Keratinocyte (primary cell): ENCODE data around the gene PCK1. TPM values are rescaled to one million over a fixed set of nuclear protein-coding genes. Genes with fewer than 3 reads are reported as not detected.

Experiments used
- DNase-seq: peaks from one replicate; pipeline ENCODE4 v3.0.0-alpha.2; 2011; ENCODE audit warnings: low read depth, missing footprints, low spot score
- FAIRE-seq: peaks from 2 replicates; lab custom pipeline; 2011; peaks lifted over from hg19 to GRCh38; lab: Jason Lieb, UNC
- H2AFZ ChIP-seq: 2 replicates; pipeline ENCODE4 v1.6.0; 2012; ENCODE audit warnings: low read length, control low read depth, inconsistent platforms; ENCODE audit not compliant: control insufficient read depth
- H3K27ac ChIP-seq: 2 replicates; pipeline ENCODE4 v1.5.1; 2011; ENCODE audit warnings: low read length; ENCODE audit not compliant: control insufficient read depth, insufficient read depth
- H3K27me3 ChIP-seq: 3 replicates; pipeline ENCODE4 v1.6.0; 2011; ENCODE audit warnings: low read length; ENCODE audit not compliant: control insufficient read depth, insufficient read depth; ENCODE audit errors: extremely low read depth
- H3K36me3 ChIP-seq, 2 experiments: 2 replicates in 1 of 2; 3 replicates in 1 of 2; pipeline ENCODE4 v1.5.1; 2011; ENCODE audit warnings: low read length in 2 of 2, mild to moderate bottlenecking in 1 of 2; ENCODE audit not compliant: control insufficient read depth in 2 of 2, insufficient read depth in 2 of 2; ENCODE audit errors: extremely low read depth in 1 of 2
- H3K4me1 ChIP-seq: 3 replicates; pipeline ENCODE4 v1.5.1; 2011; ENCODE audit warnings: low read length; ENCODE audit not compliant: control insufficient read depth, insufficient read depth; ENCODE audit errors: extremely low read depth
- H3K4me2 ChIP-seq: 3 replicates; pipeline ENCODE4 v1.6.0; 2011; ENCODE audit warnings: low read depth, low read length; ENCODE audit not compliant: control insufficient read depth, insufficient read depth; ENCODE audit errors: extremely low read depth
- H3K4me3 ChIP-seq, 3 experiments: fragments of 200-600 bp in 1 of 3; sonication (generic) in 1 of 3; 2 replicates in 2 of 3; 3 replicates in 1 of 3; pipeline ENCODE4 v1.5.1; 2011 to 2016; ENCODE audit warnings: low read length in 3 of 3, mild to moderate bottlenecking in 3 of 3, control low read depth in 2 of 3, inconsistent platforms in 1 of 3, low read depth in 1 of 3, mixed read lengths in 1 of 3, mixed run types in 1 of 3, moderate library complexity in 1 of 3; ENCODE audit not compliant: control insufficient read depth in 2 of 3, insufficient read depth in 2 of 3; ENCODE audit errors: extremely low read depth in 1 of 3
- H3K79me2 ChIP-seq: 2 replicates; pipeline ENCODE4 v1.6.0; 2012; ENCODE audit warnings: low read length; ENCODE audit not compliant: control insufficient read depth, insufficient read depth
- H3K9ac ChIP-seq: 3 replicates; pipeline ENCODE4 v1.6.0; 2011; ENCODE audit warnings: low read length; ENCODE audit not compliant: control insufficient read depth, insufficient read depth; ENCODE audit errors: extremely low read depth
- H3K9me1 ChIP-seq: 3 replicates; pipeline ENCODE4 v1.6.0; 2011; ENCODE audit warnings: low read length; ENCODE audit not compliant: control insufficient read depth, insufficient read depth; ENCODE audit errors: extremely low read depth
- H3K9me3 ChIP-seq: 2 replicates; pipeline ENCODE4 v1.5.1; 2012; ENCODE audit warnings: low read depth, low read length; ENCODE audit not compliant: control insufficient read depth
- H4K20me1 ChIP-seq: 3 replicates; pipeline ENCODE4 v1.6.0; 2011; ENCODE audit warnings: low read length; ENCODE audit not compliant: control insufficient read depth, insufficient read depth; ENCODE audit errors: extremely low read depth
- EZH2 ChIP-seq: IDR thresholded peaks from one replicate; pipeline ENCODE4 v1.6.1; 2012; ENCODE audit warnings: inconsistent platforms, mild to moderate bottlenecking, low read length, moderate library complexity
- dilution Hi-C: fragments of 300-500 bp; cut with MboI; formaldehyde crosslinking; loops from one replicate; pipeline ENCODE4 v1.7.0; 2020; ENCODE audit warnings: low sequenced_read_pairs; ENCODE audit not compliant: extremely low pct_ligation_motif_present
- polyA plus RNA-seq, 5 experiments: library from polyadenylated mRNA; depleted of rRNA in 3 of 5; stranded (reverse) in 3 of 5; stranded (forward) in 1 of 5; unstranded in 1 of 5; fragments of >200 nt; gene quantifications; 1 replicate in 1 of 5; 2 replicates in 3 of 5; 3 replicates in 1 of 5; pipeline versions ENCODE4 v1.2.1 to v1.2.3, GENCODE V29; 2011 to 2012; ENCODE audit warnings: missing spikeins in 2 of 5, low read depth in 1 of 5, low replicate concordance in 1 of 5
- TF ChIP-seq, protein P1 (sequence below), 3 experiments: IDR thresholded peaks in 1 of 3; conservative IDR thresholded peaks in 1 of 3; optimal IDR thresholded peaks in 1 of 3; 2 replicates in 2 of 3; 3 replicates in 1 of 3; pipeline versions ENCODE3 to v1.5.1; 2011; ENCODE audit warnings: low read length in 3 of 3, mild to moderate bottlenecking in 3 of 3, moderate library complexity in 2 of 3, control low read depth in 1 of 3, inconsistent platforms in 1 of 3; ENCODE audit not compliant: insufficient read depth in 2 of 3; ENCODE audit errors: extremely low read depth in 1 of 3

The PCK1 gene
- polyA plus RNA-seq, 1 donor (not counting 4 experiments of a cell fraction or from before 2014, with no cell fraction given): not detected

- no peaks in the 10 kb centered on the region for H3K79me2 ChIP-seq
These were observed 31.7 kb upstream of the PCK1 start for GRCh38 chr20:57529160-57529585.

DNA sequence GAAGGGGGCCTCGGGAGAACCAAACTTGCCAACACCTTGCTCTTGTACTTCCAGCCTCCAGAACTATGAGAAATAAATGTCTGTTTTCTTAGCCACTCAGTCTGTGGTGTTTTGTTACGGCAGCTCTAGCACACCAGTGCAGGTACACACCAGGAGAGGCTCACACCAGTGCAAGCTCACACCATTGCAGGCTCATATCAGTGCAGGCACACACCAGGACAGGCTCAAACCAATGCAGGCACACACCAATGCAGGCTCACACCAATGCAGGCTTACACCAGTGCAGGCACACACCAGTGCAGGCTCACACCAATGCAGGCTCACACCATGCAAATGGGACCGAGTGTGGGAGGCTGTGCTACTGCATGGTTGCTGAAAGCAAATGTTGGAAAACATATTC lies 31.1 kb upstream of the PCK1 start:
- no peak for FAIRE-seq
- no peak for DNase-seq
- Histone ChIP-seq H3K9me3 (no peaks in the 10 kb centered on the region), H3K9ac (no peak overlapping the region), H4K20me1 (no peaks in the 10 kb centered on the region), H3K4me2 (no peak overlapping the region), H3K27ac (no peak overlapping the region), H3K79me2 (no peaks in the 10 kb centered on the region), H3K9me1 (no peaks in the 10 kb centered on the region), H3K4me3 (no peak overlapping the region), H3K36me3 (no peaks in the 10 kb centered on the region), H3K27me3 (peaks cover 19% of the 10 kb centered on the region), H2AFZ (no peak overlapping the region), H3K4me1 (no peaks in the 10 kb centered on the region)
- TF ChIP-seq, protein P1, sequence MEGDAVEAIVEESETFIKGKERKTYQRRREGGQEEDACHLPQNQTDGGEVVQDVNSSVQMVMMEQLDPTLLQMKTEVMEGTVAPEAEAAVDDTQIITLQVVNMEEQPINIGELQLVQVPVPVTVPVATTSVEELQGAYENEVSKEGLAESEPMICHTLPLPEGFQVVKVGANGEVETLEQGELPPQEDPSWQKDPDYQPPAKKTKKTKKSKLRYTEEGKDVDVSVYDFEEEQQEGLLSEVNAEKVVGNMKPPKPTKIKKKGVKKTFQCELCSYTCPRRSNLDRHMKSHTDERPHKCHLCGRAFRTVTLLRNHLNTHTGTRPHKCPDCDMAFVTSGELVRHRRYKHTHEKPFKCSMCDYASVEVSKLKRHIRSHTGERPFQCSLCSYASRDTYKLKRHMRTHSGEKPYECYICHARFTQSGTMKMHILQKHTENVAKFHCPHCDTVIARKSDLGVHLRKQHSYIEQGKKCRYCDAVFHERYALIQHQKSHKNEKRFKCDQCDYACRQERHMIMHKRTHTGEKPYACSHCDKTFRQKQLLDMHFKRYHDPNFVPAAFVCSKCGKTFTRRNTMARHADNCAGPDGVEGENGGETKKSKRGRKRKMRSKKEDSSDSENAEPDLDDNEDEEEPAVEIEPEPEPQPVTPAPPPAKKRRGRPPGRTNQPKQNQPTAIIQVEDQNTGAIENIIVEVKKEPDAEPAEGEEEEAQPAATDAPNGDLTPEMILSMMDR (optimal IDR thresholded peaks at IDR 0.05 in 1 of 3, IDR thresholded peaks at IDR 0.05 in 1 of 3, conservative IDR thresholded peaks at IDR 0.05 in 1 of 3; ENCODE audit: extremely low read depth in 1 of 3, insufficient read depth in 2 of 3, low read length in 3 of 3): no peak
- TF ChIP-seq EZH2: no peak
- dilution Hi-C loops: no loop called here

More at GRCh38 chr20:57529160-57529585, 31.7 kb upstream of the PCK1 start:
- no peak for DNase-seq
- FAIRE-seq: no peak
- dilution Hi-C loops: no loop called here
- Histone ChIP-seq H3K9ac (no peak overlapping the region), H2AFZ (no peak overlapping the region), H3K4me2 (no peak overlapping the region), H3K4me1 (no peaks in the 10 kb centered on the region), H3K27me3 (peaks cover 19% of the 10 kb centered on the region), H4K20me1 (no peaks in the 10 kb centered on the region), H3K4me3 (no peak overlapping the region), H3K27ac (no peak overlapping the region), H3K9me1 (no peaks in the 10 kb centered on the region), H3K9me3 (no peaks in the 10 kb centered on the region), H3K36me3 (no peaks in the 10 kb centered on the region)
- TF ChIP-seq, protein P1 (optimal IDR thresholded peaks at IDR 0.05 in 1 of 3, IDR thresholded peaks at IDR 0.05 in 1 of 3, conservative IDR thresholded peaks at IDR 0.05 in 1 of 3; ENCODE audit: extremely low read depth in 1 of 3, insufficient read depth in 2 of 3, low read length in 3 of 3): no peak
- TF ChIP-seq EZH2: no peak
